Kidney (tissue), 14 donors: Measurements from ENCODE around the gene CORO7. TPM values are rescaled to one million over a fixed set of nuclear protein-coding genes. Genes with fewer than 3 reads are reported as not detected.

ENCODE experiments used
- DNase-seq, 5 donors: peaks; one replicate each; pipeline ENCODE4 v3.0.0-alpha.2; 2013 to 2020
- FAIRE-seq: peaks from 2 replicates; lab custom pipeline; 2012; peaks lifted over from hg19 to GRCh38; lab: Jason Lieb, UNC
- H3K27ac ChIP-seq, 2 donors: one replicate each; pipeline ENCODE4 v1.7.0; 2013; ENCODE audit warnings: low read depth in 2 of 2, low read length in 2 of 2, inconsistent platforms in 1 of 2
- H3K27me3 ChIP-seq: one replicate; pipeline ENCODE4 v1.7.1; 2013; ENCODE audit warnings: low read length, inconsistent platforms; ENCODE audit not compliant: control insufficient read depth, insufficient read depth
- H3K36me3 ChIP-seq, 3 donors: one replicate each; pipeline versions ENCODE4 v1.7.0 to v1.7.1; 2013; ENCODE audit warnings: low read length in 3 of 3, control low read depth in 1 of 3, inconsistent platforms in 1 of 3; ENCODE audit not compliant: insufficient read depth in 3 of 3, control insufficient read depth in 2 of 3
- H3K4me1 ChIP-seq, 3 donors: one replicate each; pipeline versions ENCODE4 v1.7.0 to v1.7.1; 2013; ENCODE audit warnings: low read length in 3 of 3, inconsistent platforms in 1 of 3, low read depth in 1 of 3; ENCODE audit not compliant: control insufficient read depth in 2 of 3, insufficient read depth in 2 of 3
- H3K4me3 ChIP-seq, 3 donors: one replicate each; pipeline versions ENCODE4 v1.7.0 to v1.8.1; 2013; ENCODE audit warnings: low read length in 3 of 3, control low read depth in 1 of 3, inconsistent platforms in 1 of 3
- H3K9ac ChIP-seq, 3 donors: one replicate each; pipeline versions ENCODE4 v1.7.0 to v1.7.1; 2013; ENCODE audit warnings: low read length in 3 of 3, control low read depth in 1 of 3, inconsistent platforms in 1 of 3
- H3K9me3 ChIP-seq, 3 donors: one replicate each; pipeline versions ENCODE4 v1.7.0 to v1.7.1; 2013; ENCODE audit warnings: low read length in 3 of 3, control low read depth in 1 of 3, inconsistent platforms in 1 of 3; ENCODE audit not compliant: control insufficient read depth in 2 of 3, insufficient read depth in 1 of 3
- intact Hi-C: fragments of 100-400 bp; cut with DNase I; formaldehyde crosslinking; loops from one replicate; pipeline ENCODE4 v1.11.1; 2022
- polyA plus RNA-seq: library from polyadenylated mRNA; stranded (reverse); fragments of 350-450 nt; fragmentation: Illumina TruSeq; extraction: RNeasy Lipid Tissue Mini Kit (QIAGEN cat#74804); gene quantifications from one replicate; pipeline ENCODE4 v1.2.3, GENCODE V29; 2014; ENCODE audit warnings: low read depth, low replicate concordance; ENCODE audit not compliant: insufficient read depth
- total RNA-seq: library from RNA; stranded (reverse); fragmentation: NEBNext Ultra II Directional; extraction: Animal tissue kit (Norgen Biotek cat#: 25700); gene quantifications from one replicate; pipeline ENCODE4 v1.2.1, GENCODE V29; 2021
- TF ChIP-seq, protein P1 (sequence below): IDR thresholded peaks from 3 replicates; pipeline ENCODE4 v1.5.1; 2012; ENCODE audit warnings: mild to moderate bottlenecking, moderate library complexity, borderline replicate concordance; ENCODE audit not compliant: insufficient read depth; ENCODE audit errors: extremely low read depth
- donor health status: control.
- donor health status: control.
- donor health status: control.
- donor health status: control.
- donor health status: control.
- donor health status: DM: yes; HTN: yes; CAD: no.
- donor health status: Normal renal cell carcinoma (clear cell type).

The CORO7 gene
- total and polyA plus RNA-seq, 2 donors from 2014 or later, result 9.8 to 50.1 TPM

DNA sequence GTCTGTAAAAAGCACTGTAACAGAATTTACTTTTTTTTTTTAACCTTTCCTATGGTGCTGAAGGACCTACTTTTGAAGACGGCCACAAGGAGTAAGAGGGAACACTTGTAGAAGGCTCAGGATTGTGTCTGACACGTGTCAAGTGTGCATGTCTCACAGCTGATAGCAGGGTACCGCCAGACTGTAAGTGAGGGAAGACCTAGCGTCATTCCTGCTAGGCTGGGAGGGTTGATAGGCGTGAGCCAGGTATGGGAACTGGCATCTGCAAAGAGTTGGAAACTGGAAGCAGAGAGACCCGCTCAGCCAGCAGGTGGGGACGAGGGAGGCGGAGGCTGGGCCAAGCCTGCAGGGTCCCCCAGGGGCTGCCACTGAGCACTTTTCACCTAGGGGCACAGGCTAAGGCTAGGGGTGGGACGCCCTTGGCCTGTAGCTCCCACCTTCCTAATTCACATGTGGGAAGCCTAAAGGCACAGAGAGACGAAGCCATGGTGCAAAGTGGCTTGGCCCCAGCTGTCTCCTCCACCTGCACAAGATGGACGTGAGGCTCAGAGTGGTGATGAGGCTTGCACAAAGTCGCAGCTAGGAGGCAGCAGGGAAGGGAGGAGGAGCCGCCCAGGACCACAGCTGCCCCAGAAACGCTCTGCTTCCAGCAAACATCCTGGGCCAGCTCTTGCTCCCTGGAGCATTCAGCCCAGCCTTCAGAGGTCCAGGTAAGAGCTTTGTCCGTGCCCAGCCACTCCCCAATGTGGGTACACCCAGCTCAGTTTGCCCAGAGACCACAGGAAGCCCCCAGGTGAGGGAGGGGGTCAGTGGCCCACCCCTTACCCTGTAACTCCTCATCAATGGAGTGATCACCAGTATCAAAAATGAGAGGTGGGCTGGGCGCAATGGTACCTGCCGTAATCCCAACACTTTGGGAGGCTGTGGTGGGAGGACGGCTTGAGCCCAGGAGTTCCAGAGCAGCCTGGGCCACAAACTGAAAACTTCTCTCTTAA lies 25.8 kb downstream of the CORO7 start:
- DNase-seq (peak in 1 of 5 donors; percentile 58), FAIRE-seq (no peak)
- intact Hi-C loops, result no loop called here
- TF ChIP-seq, protein P1, sequence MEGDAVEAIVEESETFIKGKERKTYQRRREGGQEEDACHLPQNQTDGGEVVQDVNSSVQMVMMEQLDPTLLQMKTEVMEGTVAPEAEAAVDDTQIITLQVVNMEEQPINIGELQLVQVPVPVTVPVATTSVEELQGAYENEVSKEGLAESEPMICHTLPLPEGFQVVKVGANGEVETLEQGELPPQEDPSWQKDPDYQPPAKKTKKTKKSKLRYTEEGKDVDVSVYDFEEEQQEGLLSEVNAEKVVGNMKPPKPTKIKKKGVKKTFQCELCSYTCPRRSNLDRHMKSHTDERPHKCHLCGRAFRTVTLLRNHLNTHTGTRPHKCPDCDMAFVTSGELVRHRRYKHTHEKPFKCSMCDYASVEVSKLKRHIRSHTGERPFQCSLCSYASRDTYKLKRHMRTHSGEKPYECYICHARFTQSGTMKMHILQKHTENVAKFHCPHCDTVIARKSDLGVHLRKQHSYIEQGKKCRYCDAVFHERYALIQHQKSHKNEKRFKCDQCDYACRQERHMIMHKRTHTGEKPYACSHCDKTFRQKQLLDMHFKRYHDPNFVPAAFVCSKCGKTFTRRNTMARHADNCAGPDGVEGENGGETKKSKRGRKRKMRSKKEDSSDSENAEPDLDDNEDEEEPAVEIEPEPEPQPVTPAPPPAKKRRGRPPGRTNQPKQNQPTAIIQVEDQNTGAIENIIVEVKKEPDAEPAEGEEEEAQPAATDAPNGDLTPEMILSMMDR, result no peak
- H3K9ac ChIP-seq, result peak overlapping the region in 1 of 3 donors; percentile 15
- H3K27me3 ChIP-seq, result no peaks in the 10 kb centered on the region
- peaks cover 0 to 29% (median 0%) of the 10 kb centered on the region in 3 donors for H3K4me1 ChIP-seq
- no peak overlapping the region for H3K4me3 ChIP-seq
- peaks cover 0 to 3% (median under 1%) of the 10 kb centered on the region in 3 donors for H3K36me3 ChIP-seq
- H3K9me3 ChIP-seq, result no peaks in the 10 kb centered on the region
- no peak overlapping the region for H3K27ac ChIP-seq

DNA sequence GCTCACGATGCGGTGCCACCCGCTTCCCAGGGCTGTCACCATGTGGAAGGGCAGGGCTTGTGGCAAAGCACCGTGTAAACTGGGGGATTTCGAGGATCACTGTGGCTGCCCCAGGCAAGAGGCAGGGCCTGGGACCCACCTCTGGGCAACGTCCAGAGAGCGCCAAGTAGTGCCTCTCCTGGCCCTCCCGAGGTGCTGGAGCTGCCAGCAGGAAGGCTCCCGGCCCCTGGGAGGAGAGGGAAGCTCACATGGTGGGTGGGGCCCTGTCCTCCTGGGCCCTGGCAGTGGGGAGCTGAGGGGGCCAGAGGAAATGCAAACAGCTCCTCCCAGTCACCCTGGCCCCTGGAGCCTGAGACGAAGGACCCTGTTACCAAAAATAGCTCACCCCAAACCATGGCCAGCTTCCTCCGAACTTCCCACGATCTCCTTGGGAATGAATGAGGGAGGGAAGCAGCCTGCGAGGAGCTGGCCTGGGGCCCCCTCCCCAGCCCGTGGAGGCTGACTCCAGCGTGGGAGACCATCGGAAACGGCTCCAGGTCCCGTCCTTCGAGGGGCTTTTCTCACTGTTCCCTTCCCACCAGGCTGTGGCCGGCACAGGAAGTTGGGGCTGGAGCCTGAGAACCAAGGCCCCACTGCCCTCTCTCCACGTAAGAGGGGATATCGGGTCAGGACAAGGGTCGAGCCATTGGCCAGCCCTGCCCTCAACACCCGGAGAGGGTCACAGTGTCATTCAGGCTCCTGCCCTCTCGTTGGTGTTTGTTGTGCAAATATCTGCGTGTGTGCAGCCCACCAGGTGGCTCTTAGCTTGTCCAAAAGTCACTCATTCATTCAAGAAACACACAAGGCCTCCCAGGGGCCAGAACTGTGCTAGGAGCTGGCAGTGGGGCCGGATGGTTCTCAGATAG lies 27.1 kb downstream of the CORO7 start:
- TF ChIP-seq, protein P1, result no peak
- no peaks in the 10 kb centered on the region for H3K9me3 ChIP-seq
- DNase-seq (peak in 3 of 5 donors; percentile 51 to 79 (median 67)), FAIRE-seq (no peak)
- H3K27ac ChIP-seq, result peak overlapping the region; percentile 49 to 65
- H3K4me1 ChIP-seq, result peaks cover 0 to 32% (median 0%) of the 10 kb centered on the region in 3 donors
- no peaks in the 10 kb centered on the region for H3K27me3 ChIP-seq
- no peak overlapping the region for H3K4me3 ChIP-seq
- H3K36me3 ChIP-seq, result peaks cover 0 to 4% (median 0%) of the 10 kb centered on the region in 3 donors
- intact Hi-C loops, result no loop called here
- H3K9ac ChIP-seq, result peak overlapping the region in 1 of 3 donors; percentile 15

DNA sequence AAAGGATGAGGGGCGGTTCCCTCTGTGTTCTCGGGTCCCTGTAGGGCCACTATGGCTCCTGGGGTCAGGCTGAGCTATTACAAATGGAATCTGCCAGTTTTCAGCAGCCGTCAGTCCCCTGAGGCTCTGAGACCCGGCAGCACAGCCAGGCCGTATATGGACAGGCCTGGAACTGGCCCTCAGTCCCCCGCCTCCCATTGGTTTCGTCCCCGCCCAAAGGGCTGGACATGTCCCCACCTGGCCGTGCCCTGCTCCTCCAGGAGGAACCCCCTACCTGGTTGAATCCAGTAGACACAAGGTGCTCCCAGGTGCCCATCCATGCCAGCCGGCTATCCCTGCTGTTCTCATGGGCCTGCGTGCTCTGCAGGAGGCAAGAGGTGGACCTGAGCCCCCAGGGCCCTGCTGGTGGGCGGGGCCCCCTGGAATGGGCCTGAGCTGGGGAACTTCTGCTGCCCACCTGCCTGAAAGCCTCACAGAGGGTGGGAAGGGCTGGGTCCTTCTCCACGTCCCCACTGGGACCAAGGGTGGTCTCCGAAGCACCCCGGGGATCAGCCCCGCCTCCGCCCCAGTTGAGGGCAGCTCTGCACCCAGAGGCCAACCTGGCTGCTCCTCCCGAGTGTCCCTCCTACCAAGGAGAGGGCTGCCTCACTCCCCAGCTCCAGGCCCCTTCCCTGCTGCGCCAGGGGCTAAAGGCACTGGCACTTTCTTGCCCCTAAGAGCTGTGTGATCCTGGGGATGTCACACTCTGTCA lies 27.9 kb downstream of the CORO7 start:
- peak in 3 of 5 donors; percentile 57 to 90 (median 68) for DNase-seq
- Histone ChIP-seq H3K4me3 (no peak overlapping the region), H3K36me3 (peaks cover 0 to 4% (median 0%) of the 10 kb centered on the region in 3 donors), H3K9ac (no peak overlapping the region), H3K4me1 (peaks cover 0 to 32% (median 0%) of the 10 kb centered on the region in 3 donors), H3K27me3 (no peaks in the 10 kb centered on the region), H3K9me3 (no peaks in the 10 kb centered on the region), H3K27ac (peak overlapping the region; percentile 49 to 75)
- intact Hi-C loops, result no loop called here
- TF ChIP-seq, protein P1, result no peak
- no peak for FAIRE-seq
